SK-N-SH treated with all-trans-retinoic acid at 6 μM for 48 hours (cell line): ENCODE results near the gene NKD2.

Source experiments
- ATAC-seq: fragments of 200-7000 bp; cut with Tn5 transposase; 3 replicates; pipeline ENCODE4 v1.9.1; 2020; ENCODE audit warnings: mild to moderate bottlenecking, moderate library complexity
- ARNTL ChIP-seq: fragments of 450-650 bp; formaldehyde crosslinking; IDR thresholded peaks from 2 replicates; pipeline ENCODE4 v1.5.0; 2020; ENCODE audit warnings: low read depth, mild to moderate bottlenecking, moderate library complexity, borderline replicate concordance
- BACH2 ChIP-seq: fragments of 250-450 bp; sonication (Bioruptor Pico); IDR thresholded peaks from 2 replicates; pipeline ENCODE4 v1.9.0; 2021; ENCODE audit warnings: mild to moderate bottlenecking, borderline replicate concordance
- CSDC2 ChIP-seq: fragments of 250-450 bp; sonication (Bioruptor Pico); IDR thresholded peaks from 2 replicates; pipeline ENCODE4 v1.5.0; 2020; ENCODE audit warnings: mild to moderate bottlenecking, moderate library complexity
- CSRNP3 ChIP-seq: fragments of 250-450 bp; sonication (Bioruptor Pico); IDR thresholded peaks from 2 replicates; pipeline ENCODE4 v1.5.1; 2021; ENCODE audit warnings: mild to moderate bottlenecking, moderate library complexity
- ESRRG ChIP-seq: fragments of 250-450 bp; sonication (Bioruptor Pico); IDR thresholded peaks from 2 replicates; pipeline ENCODE4 v1.6.1; 2021; ENCODE audit warnings: mild to moderate bottlenecking
- GLIS3 ChIP-seq: fragments of 250-450 bp; sonication (Bioruptor Pico); IDR thresholded peaks from 2 replicates; pipeline ENCODE4 v1.5.0; 2020; ENCODE audit warnings: mild to moderate bottlenecking, moderate library complexity
- ISL1 ChIP-seq: fragments of 250-450 bp; sonication (Bioruptor Pico); IDR thresholded peaks from 2 replicates; pipeline ENCODE4 v2.1.2; 2022; ENCODE audit warnings: mild to moderate bottlenecking, moderate library complexity
- OSR1 ChIP-seq: fragments of 250-450 bp; sonication (Bioruptor Pico); IDR thresholded peaks from 2 replicates; pipeline ENCODE4 v1.8.0; 2022; ENCODE audit warnings: moderate library complexity, mild to moderate bottlenecking, inconsistent platforms
- POU6F1 ChIP-seq: fragments of 250-450 bp; sonication (Bioruptor Pico); IDR thresholded peaks from 2 replicates; pipeline ENCODE4 v1.8.0; 2021; ENCODE audit warnings: low read depth, mild to moderate bottlenecking, moderate library complexity, borderline replicate concordance
- PPARA ChIP-seq: fragments of 250-450 bp; sonication (Bioruptor Pico); IDR thresholded peaks from 2 replicates; pipeline ENCODE4 v1.5.0; 2020; ENCODE audit warnings: mild to moderate bottlenecking, borderline replicate concordance
- RARB ChIP-seq: fragments of 250-450 bp; sonication (Bioruptor Pico); IDR thresholded peaks from 2 replicates; pipeline ENCODE4 v1.8.0; 2021; ENCODE audit warnings: mild to moderate bottlenecking, moderate library complexity
- SNAI2 ChIP-seq: fragments of 250-450 bp; sonication (Bioruptor Pico); IDR thresholded peaks from 2 replicates; pipeline ENCODE4 v1.5.0; 2020; ENCODE audit warnings: mild to moderate bottlenecking, moderate library complexity
- TCF4 ChIP-seq: fragments of 250-450 bp; sonication (Bioruptor Pico); IDR thresholded peaks from 2 replicates; pipeline ENCODE4 v1.8.0; 2021; ENCODE audit warnings: mild to moderate bottlenecking, moderate library complexity, borderline replicate concordance
- TOX ChIP-seq: fragments of 250-450 bp; sonication (Bioruptor Pico); IDR thresholded peaks from 2 replicates; pipeline ENCODE4 v1.8.0; 2021; ENCODE audit warnings: mild to moderate bottlenecking, moderate library complexity, borderline replicate concordance
- ZC3H10 ChIP-seq: fragments of 250-450 bp; sonication (Bioruptor Pico); IDR thresholded peaks from 2 replicates; pipeline ENCODE4 v1.5.1; 2021; ENCODE audit warnings: mild to moderate bottlenecking, moderate library complexity
- ZFP3 ChIP-seq: fragments of 250-450 bp; sonication (Bioruptor Pico); IDR thresholded peaks from 2 replicates; pipeline ENCODE4 v1.5.0; 2020; ENCODE audit warnings: mild to moderate bottlenecking, moderate library complexity
- ZNF565 ChIP-seq: fragments of 450-650 bp; formaldehyde crosslinking; conservative IDR thresholded peaks from 2 replicates; pipeline ENCODE4 v1.5.0; 2020; ENCODE audit warnings: low read depth, mild to moderate bottlenecking, moderate library complexity
- ZNF70 ChIP-seq: fragments of 450-650 bp; formaldehyde crosslinking; IDR thresholded peaks from 2 replicates; pipeline ENCODE4 v1.5.0; 2020; ENCODE audit warnings: mild to moderate bottlenecking, moderate library complexity
- ZNF8 ChIP-seq: fragments of 450-650 bp; formaldehyde crosslinking; IDR thresholded peaks from 2 replicates; pipeline ENCODE4 v1.5.0; 2020; ENCODE audit warnings: mild to moderate bottlenecking, moderate library complexity
- TF ChIP-seq, protein P1 (sequence below): fragments of 250-450 bp; sonication (Bioruptor Pico); IDR thresholded peaks from 2 replicates; pipeline ENCODE4 v1.5.1; 2020; ENCODE audit warnings: low read depth, mild to moderate bottlenecking, moderate library complexity
- TF ChIP-seq, protein P2 (sequence below): fragments of 250-450 bp; sonication (Bioruptor Pico); IDR thresholded peaks from 2 replicates; pipeline ENCODE4 v1.8.0; 2020; ENCODE audit warnings: mild to moderate bottlenecking, moderate library complexity, borderline replicate concordance
- TF ChIP-seq, protein P3 (sequence below): fragments of 250-450 bp; sonication (Bioruptor Pico); IDR thresholded peaks from 2 replicates; pipeline ENCODE4 v1.5.0; 2020; ENCODE audit warnings: mild to moderate bottlenecking, moderate library complexity

The NKD2 gene

DNA sequence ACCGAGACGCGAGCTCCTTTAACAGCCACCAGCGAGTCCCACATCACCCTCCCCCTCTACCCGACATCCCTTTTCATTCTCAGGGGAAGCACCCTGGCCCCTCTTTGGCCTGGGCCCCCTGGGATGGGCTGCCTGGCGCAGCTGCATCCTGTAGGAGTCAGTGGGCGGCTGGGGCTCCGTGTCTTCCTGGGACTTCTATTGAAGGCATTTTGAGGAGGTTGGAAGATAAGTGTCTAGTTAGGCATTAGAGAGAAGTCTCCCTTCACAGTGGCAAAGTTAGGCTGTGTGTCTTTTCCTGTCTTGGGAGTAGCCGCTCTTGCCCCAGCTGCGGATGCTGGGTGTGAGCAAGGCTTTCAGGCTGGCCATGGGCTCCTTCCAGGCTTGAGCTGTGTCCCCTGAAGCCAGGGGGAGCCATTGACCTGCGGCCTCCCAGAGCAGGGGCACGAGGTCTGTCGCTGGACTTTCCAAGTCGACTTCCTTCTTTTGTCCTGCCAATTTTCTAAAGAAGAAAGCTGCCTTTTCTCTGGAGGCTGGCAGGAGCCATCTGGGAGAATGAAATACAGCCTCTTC is 18.6 kb upstream of the NKD2 start:
- ATAC-seq, result no peak
- TF ChIP-seq ZNF565 (no peak), ZNF8 (CRISPR knock-in tag) (no peak), PPARA (CRISPR knock-in tag) (no peak), RARB (no peak), BACH2 (no peak), OSR1 (CRISPR knock-in tag) (no peak), ESRRG (no peak), SNAI2 (CRISPR knock-in tag) (no peak)
- TF ChIP-seq, protein P1, sequence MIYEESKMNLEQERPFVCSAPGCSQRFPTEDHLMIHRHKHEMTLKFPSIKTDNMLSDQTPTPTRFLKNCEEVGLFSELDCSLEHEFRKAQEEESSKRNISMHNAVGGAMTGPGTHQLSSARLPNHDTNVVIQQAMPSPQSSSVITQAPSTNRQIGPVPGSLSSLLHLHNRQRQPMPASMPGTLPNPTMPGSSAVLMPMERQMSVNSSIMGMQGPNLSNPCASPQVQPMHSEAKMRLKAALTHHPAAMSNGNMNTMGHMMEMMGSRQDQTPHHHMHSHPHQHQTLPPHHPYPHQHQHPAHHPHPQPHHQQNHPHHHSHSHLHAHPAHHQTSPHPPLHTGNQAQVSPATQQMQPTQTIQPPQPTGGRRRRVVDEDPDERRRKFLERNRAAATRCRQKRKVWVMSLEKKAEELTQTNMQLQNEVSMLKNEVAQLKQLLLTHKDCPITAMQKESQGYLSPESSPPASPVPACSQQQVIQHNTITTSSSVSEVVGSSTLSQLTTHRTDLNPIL (CRISPR knock-in tag), result no peak

DNA sequence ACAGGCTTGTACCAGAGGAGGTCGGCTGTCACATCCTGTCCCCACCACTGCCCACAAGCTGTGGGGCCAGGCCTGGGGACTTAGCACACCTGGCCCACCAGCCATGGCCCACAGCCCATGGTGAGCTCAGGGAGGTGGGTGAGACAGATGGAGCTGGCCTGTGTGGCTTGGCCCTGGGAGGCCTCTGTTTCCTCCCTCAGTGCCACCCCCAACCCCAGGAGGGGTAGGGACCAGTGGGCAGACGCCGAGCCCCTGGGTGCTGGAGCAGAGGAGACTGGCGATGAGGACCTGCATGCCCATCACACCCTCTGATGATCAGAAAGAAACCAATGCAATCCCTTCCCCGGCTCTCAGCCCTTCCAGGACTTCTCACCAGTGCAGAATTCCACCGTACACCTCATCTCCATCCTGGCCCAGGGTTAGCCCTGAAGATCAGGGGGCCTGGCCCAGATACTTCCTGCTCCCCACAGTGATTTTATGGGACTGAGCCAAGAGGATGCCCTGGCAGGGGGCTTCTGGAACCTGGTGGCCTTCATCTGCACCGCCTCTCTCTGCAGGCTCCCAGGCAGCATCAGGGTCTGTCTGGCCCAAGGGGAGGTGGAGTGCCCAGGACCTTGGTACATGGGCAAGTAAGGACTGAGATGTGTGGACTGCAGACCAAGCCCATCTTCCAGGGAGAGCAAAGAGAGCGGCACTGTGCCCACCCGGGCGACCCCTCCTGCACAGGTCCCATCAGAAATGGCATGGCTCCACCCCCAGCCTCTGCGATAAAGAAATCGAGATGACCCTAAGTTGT is 16.9 kb upstream of the NKD2 start:
- no peak for ATAC-seq
- TF ChIP-seq CSDC2 (CRISPR knock-in tag), result no peak
- TF ChIP-seq TCF4 (CRISPR knock-in tag), result no peak
- TF ChIP-seq TOX (CRISPR knock-in tag), result no peak
- no peak for TF ChIP-seq ISL1 (CRISPR knock-in tag)
- no peak for TF ChIP-seq ZFP3
- TF ChIP-seq ZC3H10 (CRISPR knock-in tag), result no peak
- TF ChIP-seq GLIS3 (CRISPR knock-in tag), result no peak
- no peak for TF ChIP-seq BACH2
- no peak for TF ChIP-seq ARNTL (CRISPR knock-in tag)
- TF ChIP-seq, protein P2, sequence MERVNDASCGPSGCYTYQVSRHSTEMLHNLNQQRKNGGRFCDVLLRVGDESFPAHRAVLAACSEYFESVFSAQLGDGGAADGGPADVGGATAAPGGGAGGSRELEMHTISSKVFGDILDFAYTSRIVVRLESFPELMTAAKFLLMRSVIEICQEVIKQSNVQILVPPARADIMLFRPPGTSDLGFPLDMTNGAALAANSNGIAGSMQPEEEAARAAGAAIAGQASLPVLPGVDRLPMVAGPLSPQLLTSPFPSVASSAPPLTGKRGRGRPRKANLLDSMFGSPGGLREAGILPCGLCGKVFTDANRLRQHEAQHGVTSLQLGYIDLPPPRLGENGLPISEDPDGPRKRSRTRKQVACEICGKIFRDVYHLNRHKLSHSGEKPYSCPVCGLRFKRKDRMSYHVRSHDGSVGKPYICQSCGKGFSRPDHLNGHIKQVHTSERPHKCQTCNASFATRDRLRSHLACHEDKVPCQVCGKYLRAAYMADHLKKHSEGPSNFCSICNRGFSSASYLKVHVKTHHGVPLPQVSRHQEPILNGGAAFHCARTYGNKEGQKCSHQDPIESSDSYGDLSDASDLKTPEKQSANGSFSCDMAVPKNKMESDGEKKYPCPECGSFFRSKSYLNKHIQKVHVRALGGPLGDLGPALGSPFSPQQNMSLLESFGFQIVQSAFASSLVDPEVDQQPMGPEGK (CRISPR knock-in tag), result no peak
- TF ChIP-seq RARB, result no peak
- TF ChIP-seq ESRRG, result no peak
- TF ChIP-seq OSR1 (CRISPR knock-in tag), result no peak
- TF ChIP-seq SNAI2 (CRISPR knock-in tag), result no peak
- no peak for TF ChIP-seq CSRNP3 (CRISPR knock-in tag)
- no peak for TF ChIP-seq ZNF70 (CRISPR knock-in tag)
- TF ChIP-seq POU6F1 (CRISPR knock-in tag), result no peak
- no peak for TF ChIP-seq PPARA (CRISPR knock-in tag)
- TF ChIP-seq ZNF8 (CRISPR knock-in tag), result no peak

GRCh38 chr5:994272-994607 is 14.4 kb upstream of the NKD2 start:
- ATAC-seq, result no peak
- TF ChIP-seq POU6F1 (CRISPR knock-in tag) (no peak), TCF4 (CRISPR knock-in tag) (no peak), PPARA (CRISPR knock-in tag) (no peak), ZFP3 (no peak), BACH2 (no peak), ZNF70 (CRISPR knock-in tag) (no peak), ZC3H10 (CRISPR knock-in tag) (no peak), OSR1 (CRISPR knock-in tag) (no peak)
- TF ChIP-seq, protein P1 (CRISPR knock-in tag), result no peak
- TF ChIP-seq, protein P3, sequence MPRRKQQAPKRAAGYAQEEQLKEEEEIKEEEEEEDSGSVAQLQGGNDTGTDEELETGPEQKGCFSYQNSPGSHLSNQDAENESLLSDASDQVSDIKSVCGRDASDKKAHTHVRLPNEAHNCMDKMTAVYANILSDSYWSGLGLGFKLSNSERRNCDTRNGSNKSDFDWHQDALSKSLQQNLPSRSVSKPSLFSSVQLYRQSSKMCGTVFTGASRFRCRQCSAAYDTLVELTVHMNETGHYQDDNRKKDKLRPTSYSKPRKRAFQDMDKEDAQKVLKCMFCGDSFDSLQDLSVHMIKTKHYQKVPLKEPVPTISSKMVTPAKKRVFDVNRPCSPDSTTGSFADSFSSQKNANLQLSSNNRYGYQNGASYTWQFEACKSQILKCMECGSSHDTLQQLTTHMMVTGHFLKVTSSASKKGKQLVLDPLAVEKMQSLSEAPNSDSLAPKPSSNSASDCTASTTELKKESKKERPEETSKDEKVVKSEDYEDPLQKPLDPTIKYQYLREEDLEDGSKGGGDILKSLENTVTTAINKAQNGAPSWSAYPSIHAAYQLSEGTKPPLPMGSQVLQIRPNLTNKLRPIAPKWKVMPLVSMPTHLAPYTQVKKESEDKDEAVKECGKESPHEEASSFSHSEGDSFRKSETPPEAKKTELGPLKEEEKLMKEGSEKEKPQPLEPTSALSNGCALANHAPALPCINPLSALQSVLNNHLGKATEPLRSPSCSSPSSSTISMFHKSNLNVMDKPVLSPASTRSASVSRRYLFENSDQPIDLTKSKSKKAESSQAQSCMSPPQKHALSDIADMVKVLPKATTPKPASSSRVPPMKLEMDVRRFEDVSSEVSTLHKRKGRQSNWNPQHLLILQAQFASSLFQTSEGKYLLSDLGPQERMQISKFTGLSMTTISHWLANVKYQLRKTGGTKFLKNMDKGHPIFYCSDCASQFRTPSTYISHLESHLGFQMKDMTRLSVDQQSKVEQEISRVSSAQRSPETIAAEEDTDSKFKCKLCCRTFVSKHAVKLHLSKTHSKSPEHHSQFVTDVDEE, result no peak
